D341Med (cell line): ENCODE data around the gene ZFP2.

Experiments
- DNase-seq: peaks from one replicate; pipeline ENCODE4 v3.0.0; 2012; ENCODE audit warnings: low spot score

ZFP2 gene

DNA sequence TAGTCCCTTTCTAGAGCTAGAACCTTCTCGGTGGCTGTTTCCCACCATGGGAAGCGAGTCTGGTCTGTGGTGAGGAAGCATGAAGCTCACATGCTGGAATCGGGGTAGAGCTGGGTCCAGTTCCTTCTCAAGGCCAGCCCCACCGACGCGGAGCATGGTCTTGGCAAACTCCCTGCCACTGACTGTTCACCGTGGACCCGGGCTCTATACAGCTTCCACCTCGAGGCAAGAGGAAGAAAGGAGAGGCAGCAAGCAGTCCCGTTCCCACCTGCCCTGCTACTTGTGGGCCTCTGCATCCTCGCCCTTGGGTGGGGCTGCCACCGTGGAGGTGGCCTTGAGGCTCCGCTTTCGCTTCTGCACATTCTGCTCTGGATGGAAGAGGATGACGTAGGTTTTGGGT is 85.7 kb downstream of the ZFP2 start:
- DNase-seq: no peak
